IgD-negative memory B cell (primary cell): ENCODE data around the gene TEX29. TPM values are rescaled to one million over a fixed set of nuclear protein-coding genes. Genes with fewer than 3 reads are reported as not detected.

ENCODE experiments used
- H3K27ac Mint-ChIP-seq, 3 donors: one replicate each; pipeline ENCODE4 v1.8.0; 2020 to 2022; ENCODE audit warnings: mild to moderate bottlenecking in 3 of 3, mixed read lengths in 3 of 3, moderate library complexity in 1 of 3
- H3K27me3 Mint-ChIP-seq: one replicate; pipeline ENCODE4 v1.8.0; 2021; ENCODE audit warnings: mixed read lengths
- H3K36me3 Mint-ChIP-seq: one replicate; pipeline ENCODE4 v1.8.0; 2020; ENCODE audit warnings: mild to moderate bottlenecking, mixed read lengths
- H3K4me1 Mint-ChIP-seq, 3 donors: one replicate each; pipeline ENCODE4 v1.8.0; 2020 to 2022; ENCODE audit warnings: mixed read lengths in 3 of 3, mild to moderate bottlenecking in 1 of 3
- H3K4me3 Mint-ChIP-seq, 4 donors: one replicate each; pipeline ENCODE4 v1.8.0; 2020 to 2022; ENCODE audit warnings: mild to moderate bottlenecking in 4 of 4, mixed read lengths in 4 of 4, moderate library complexity in 3 of 4
- H3K9me3 Mint-ChIP-seq, 3 donors: one replicate each; pipeline ENCODE4 v1.8.0; 2020 to 2021; ENCODE audit warnings: mixed read lengths in 3 of 3, mild to moderate bottlenecking in 1 of 3
- polyA plus RNA-seq: library from polyadenylated mRNA; unstranded; fragments of 300-500 nt; fragmentation: Illumina TruSeq; gene quantifications from one replicate; pipeline ENCODE4 v1.2.3, GENCODE V29; 2021

Gene TEX29
- polyA plus RNA-seq, 1 donor from 2014 or later = not detected

DNA sequence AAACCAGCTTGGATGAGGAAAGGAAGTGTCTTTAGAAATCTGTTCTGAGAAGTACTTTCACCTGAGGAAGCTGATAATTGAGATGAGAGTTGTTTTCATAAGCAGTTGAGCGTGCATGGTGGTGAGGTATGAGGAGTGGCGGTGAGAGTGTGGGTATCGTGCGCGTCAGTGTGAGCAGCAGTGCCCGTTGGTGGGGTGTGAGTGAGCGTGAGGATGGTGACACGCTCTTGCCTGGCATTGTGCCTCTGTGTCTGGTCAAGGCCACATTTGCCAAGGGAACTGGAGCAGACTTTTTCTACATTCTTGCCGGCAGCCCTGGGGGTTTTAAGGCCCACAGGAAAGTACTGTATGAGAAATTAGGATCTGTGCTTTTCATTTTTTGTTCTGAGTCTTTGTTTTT lies 36.5 kb upstream of the TEX29 start:
- Mint-ChIP-seq H3K4me3 (no peak overlapping the region), H3K27me3 (no peaks in the 10 kb centered on the region), H3K4me1 (peaks cover 0 to 3% (median 0%) of the 10 kb centered on the region in 3 donors), H3K36me3 (peaks cover 8% of the 10 kb centered on the region), H3K9me3 (no peaks in the 10 kb centered on the region), H3K27ac (no peak overlapping the region)

- Mint-ChIP-seq H3K4me3 (no peak overlapping the region), H3K9me3 (no peaks in the 10 kb centered on the region), H3K36me3 (peaks cover 8% of the 10 kb centered on the region)
These were observed 35.9 kb upstream of the TEX29 start for GRCh38 chr13:111284565-111284964.

GRCh38 chr13:111286162-111286561 lies 34.3 kb upstream of the TEX29 start:
- Mint-ChIP-seq H3K9me3 (no peaks in the 10 kb centered on the region), H3K27ac (no peak overlapping the region), H3K4me1 (peaks cover 0 to 3% (median 0%) of the 10 kb centered on the region in 3 donors), H3K36me3 (peaks cover 5% of the 10 kb centered on the region), H3K4me3 (no peak overlapping the region), H3K27me3 (no peaks in the 10 kb centered on the region)

More at GRCh38 chr13:111284565-111284964, 35.9 kb upstream of the TEX29 start:
- Mint-ChIP-seq H3K27me3 (no peaks in the 10 kb centered on the region), H3K27ac (no peak overlapping the region), H3K4me1 (peaks cover 0 to 3% (median 0%) of the 10 kb centered on the region in 3 donors)

GRCh38 chr13:111286749-111287148 lies 33.7 kb upstream of the TEX29 start:
- Mint-ChIP-seq H3K27me3 (no peaks in the 10 kb centered on the region), H3K4me1 (peaks cover 0 to 3% (median 0%) of the 10 kb centered on the region in 3 donors), H3K27ac (peak overlapping the region in 1 of 3 donors; percentile 51), H3K9me3 (no peaks in the 10 kb centered on the region), H3K36me3 (peaks cover 5% of the 10 kb centered on the region), H3K4me3 (no peak overlapping the region)

GRCh38 chr13:111287201-111287600 lies 33.2 kb upstream of the TEX29 start:
- peaks cover 5% of the 10 kb centered on the region for H3K36me3 Mint-ChIP-seq
- no peaks in the 10 kb centered on the region for H3K9me3 Mint-ChIP-seq
- peaks cover 0 to 3% (median 0%) of the 10 kb centered on the region in 3 donors for H3K4me1 Mint-ChIP-seq
- no peaks in the 10 kb centered on the region for H3K27me3 Mint-ChIP-seq
- peak overlapping the region in 1 of 3 donors; percentile 51 for H3K27ac Mint-ChIP-seq
- peak overlapping the region in 1 of 4 donors; percentile 28 for H3K4me3 Mint-ChIP-seq

- no peak overlapping the region for H3K27ac Mint-ChIP-seq
- peaks cover 5% of the 10 kb centered on the region for H3K36me3 Mint-ChIP-seq
- H3K4me1 Mint-ChIP-seq = peaks cover 0 to 3% (median 0%) of the 10 kb centered on the region in 3 donors
- H3K4me3 Mint-ChIP-seq = no peak overlapping the region
- H3K27me3 Mint-ChIP-seq = no peaks in the 10 kb centered on the region
- H3K9me3 Mint-ChIP-seq = no peaks in the 10 kb centered on the region
These were observed 32.2 kb upstream of the TEX29 start for GRCh38 chr13:111288276-111288675.

GRCh38 chr13:111289251-111289650 lies 31.2 kb upstream of the TEX29 start:
- Mint-ChIP-seq H3K4me1 (no peaks in the 10 kb centered on the region), H3K9me3 (no peaks in the 10 kb centered on the region), H3K4me3 (no peak overlapping the region), H3K27ac (no peak overlapping the region), H3K27me3 (no peaks in the 10 kb centered on the region), H3K36me3 (peaks cover 4% of the 10 kb centered on the region)

GRCh38 chr13:111291908-111292307 lies 28.5 kb upstream of the TEX29 start:
- no peaks in the 10 kb centered on the region for H3K27me3 Mint-ChIP-seq
- peaks cover 0 to 2% (median 2%) of the 10 kb centered on the region in 3 donors for H3K4me1 Mint-ChIP-seq
- H3K27ac Mint-ChIP-seq = no peak overlapping the region
- no peak overlapping the region for H3K4me3 Mint-ChIP-seq
- H3K36me3 Mint-ChIP-seq = no peaks in the 10 kb centered on the region
- H3K9me3 Mint-ChIP-seq = no peaks in the 10 kb centered on the region

GRCh38 chr13:111292710-111293485 lies 27.5 kb upstream of the TEX29 start:
- Mint-ChIP-seq H3K4me3 (no peak overlapping the region), H3K4me1 (peaks cover 0 to 2% (median 2%) of the 10 kb centered on the region in 3 donors), H3K36me3 (no peaks in the 10 kb centered on the region), H3K27ac (no peak overlapping the region), H3K27me3 (no peaks in the 10 kb centered on the region), H3K9me3 (no peaks in the 10 kb centered on the region)

DNA sequence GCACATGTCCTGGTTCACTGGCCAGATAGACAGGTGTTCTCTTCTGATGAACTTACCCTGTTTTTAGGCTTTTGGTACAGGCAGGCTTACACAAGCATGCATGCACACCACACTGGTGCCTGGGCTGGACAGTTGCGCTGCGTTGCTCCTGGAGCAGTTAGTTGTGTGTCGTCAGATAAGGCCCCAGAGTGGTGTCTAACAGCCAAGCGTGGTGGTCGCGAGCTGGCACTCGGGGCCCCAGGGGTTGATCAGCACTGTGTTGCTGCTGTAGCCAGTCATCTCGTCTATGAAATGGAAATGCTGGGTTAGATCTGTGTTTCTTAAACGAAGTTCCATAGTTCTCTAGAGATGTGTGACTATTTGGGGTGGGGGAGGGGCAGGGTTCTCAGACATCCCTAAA lies 24.6 kb upstream of the TEX29 start:
- H3K4me3 Mint-ChIP-seq = no peak overlapping the region
- H3K9me3 Mint-ChIP-seq = no peaks in the 10 kb centered on the region
- no peaks in the 10 kb centered on the region for H3K36me3 Mint-ChIP-seq
- peaks cover 0 to 2% (median 2%) of the 10 kb centered on the region in 3 donors for H3K4me1 Mint-ChIP-seq
- peak overlapping the region in 1 of 3 donors; percentile 54 for H3K27ac Mint-ChIP-seq
- no peaks in the 10 kb centered on the region for H3K27me3 Mint-ChIP-seq

- Mint-ChIP-seq H3K4me1 (peaks cover 0 to 2% (median 2%) of the 10 kb centered on the region in 3 donors), H3K4me3 (no peak overlapping the region), H3K27ac (no peak overlapping the region), H3K9me3 (no peaks in the 10 kb centered on the region), H3K36me3 (no peaks in the 10 kb centered on the region), H3K27me3 (no peaks in the 10 kb centered on the region)
These were observed 24.0 kb upstream of the TEX29 start for GRCh38 chr13:111296417-111296816.

DNA sequence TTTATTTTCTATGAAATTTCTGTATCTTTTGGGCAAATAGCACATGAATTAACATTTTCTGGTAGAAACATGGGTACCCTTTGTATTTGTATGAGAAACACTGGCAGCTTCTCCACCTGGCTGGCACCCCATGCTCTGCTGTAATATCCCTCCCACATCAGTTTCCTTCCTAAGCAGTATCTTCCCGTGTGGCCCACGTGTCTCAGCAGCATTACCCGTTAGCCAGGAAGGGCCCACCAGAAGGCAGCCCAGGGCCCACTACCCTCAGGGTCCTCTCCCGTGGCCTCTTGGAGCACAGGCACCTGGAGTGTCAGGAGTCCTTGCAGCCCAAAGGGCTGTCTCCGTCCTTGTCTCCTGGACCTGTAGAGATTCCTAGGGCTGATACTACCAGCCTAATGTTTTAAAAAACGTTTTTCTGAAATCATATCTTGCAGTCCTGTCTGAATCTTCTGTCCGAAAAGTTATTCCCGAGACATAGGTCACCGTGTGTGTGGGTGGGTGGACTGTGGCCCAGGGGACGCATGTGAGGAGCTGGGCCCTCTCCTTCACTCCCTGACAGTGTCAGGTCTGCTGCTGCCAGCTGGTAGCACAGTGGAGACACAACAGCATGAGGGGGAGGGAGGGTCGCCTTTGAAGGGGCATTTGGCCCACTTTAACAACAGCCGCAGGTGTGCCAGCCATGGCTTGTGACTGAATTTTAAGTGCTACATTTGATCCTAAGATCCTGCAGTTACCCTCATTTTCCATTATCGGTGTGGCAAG lies 22.0 kb upstream of the TEX29 start:
- H3K4me3 Mint-ChIP-seq = no peak overlapping the region
- no peaks in the 10 kb centered on the region for H3K9me3 Mint-ChIP-seq
- H3K27ac Mint-ChIP-seq = peak overlapping the region in 1 of 3 donors; percentile 43
- H3K4me1 Mint-ChIP-seq = peaks cover 0 to 6% (median 2%) of the 10 kb centered on the region in 3 donors
- H3K36me3 Mint-ChIP-seq = peaks cover 4% of the 10 kb centered on the region
- no peaks in the 10 kb centered on the region for H3K27me3 Mint-ChIP-seq

DNA sequence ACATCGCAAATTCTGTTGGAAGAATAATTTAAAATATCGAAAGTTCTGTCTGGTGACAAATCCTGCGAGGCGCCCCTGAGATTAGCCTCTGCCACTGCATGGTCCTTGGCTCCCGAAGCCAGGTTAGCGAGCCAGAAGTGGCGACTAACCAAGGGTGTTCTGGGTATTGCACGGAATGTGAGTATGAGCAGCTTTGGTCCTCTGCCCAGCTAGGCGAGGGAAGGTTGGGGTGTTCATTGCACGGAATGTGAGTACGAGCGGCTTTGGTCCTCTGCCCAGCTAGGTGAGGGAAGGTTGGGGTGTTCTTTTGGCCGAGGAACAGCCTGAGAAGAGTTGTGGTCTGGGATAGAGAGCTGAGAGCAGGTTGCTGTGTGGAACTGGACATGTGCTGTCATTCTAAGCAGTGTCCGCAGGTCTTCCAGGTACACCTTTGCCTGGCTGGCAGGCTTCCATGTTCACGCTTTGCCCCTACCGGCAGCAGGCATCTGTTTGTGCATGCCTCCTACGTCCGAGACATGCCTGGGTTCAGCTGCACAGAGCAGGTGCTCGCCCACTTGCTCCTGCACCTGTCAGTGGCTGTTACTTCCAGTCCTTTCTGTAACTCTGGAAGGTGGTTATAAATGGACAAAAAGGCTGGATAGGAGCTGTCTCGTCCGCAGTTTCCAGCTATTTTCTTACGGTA lies 18.3 kb upstream of the TEX29 start:
- Mint-ChIP-seq H3K27ac (peak overlapping the region in 1 of 3 donors; percentile 51), H3K27me3 (no peaks in the 10 kb centered on the region), H3K36me3 (peaks cover 25% of the 10 kb centered on the region), H3K4me3 (no peak overlapping the region), H3K9me3 (no peaks in the 10 kb centered on the region), H3K4me1 (peaks cover 0 to 12% (median 12%) of the 10 kb centered on the region in 3 donors)

GRCh38 chr13:111303559-111303958 lies 16.9 kb upstream of the TEX29 start:
- H3K36me3 Mint-ChIP-seq = peaks cover 28% of the 10 kb centered on the region
- no peaks in the 10 kb centered on the region for H3K9me3 Mint-ChIP-seq
- H3K27me3 Mint-ChIP-seq = no peaks in the 10 kb centered on the region
- peaks cover 0 to 12% (median 12%) of the 10 kb centered on the region in 3 donors for H3K4me1 Mint-ChIP-seq
- H3K27ac Mint-ChIP-seq = no peak overlapping the region
- H3K4me3 Mint-ChIP-seq = peak overlapping the region in 1 of 4 donors; percentile 82

- H3K27me3 Mint-ChIP-seq = no peaks in the 10 kb centered on the region
- H3K4me1 Mint-ChIP-seq = peaks cover 0 to 12% (median 12%) of the 10 kb centered on the region in 3 donors
- H3K36me3 Mint-ChIP-seq = peaks cover 28% of the 10 kb centered on the region
- peak overlapping the region in 2 of 3 donors; percentile 19 to 82 for H3K27ac Mint-ChIP-seq
- H3K4me3 Mint-ChIP-seq = peak overlapping the region in 1 of 4 donors; percentile 82
- peaks cover 0 to 1% (median 0%) of the 10 kb centered on the region in 3 donors for H3K9me3 Mint-ChIP-seq
These were observed 16.3 kb upstream of the TEX29 start for GRCh38 chr13:111304041-111304544.
